Measurements from ENCODE around the gene GLI3. TPM values are rescaled to one million over a fixed set of nuclear protein-coding genes. Genes with fewer than 3 reads are reported as not detected.
A peak's percentile ranks its signal among the peaks of the same experiment; 100 is the strongest.

The GLI3 gene
- total RNA-seq, 1 donor from 2014 or later: 1.6 TPM

GRCh38 chr7:41930538-41931262 lies 306.3 kb downstream of the GLI3 start:
- DNase-seq (ENCODE audit: low read depth): peak; percentile 89

- DNase-seq (ENCODE audit: low read depth): no peak
Measured at GRCh38 chr7:41928781-41929180, 308.2 kb downstream of the GLI3 start.

- DNase-seq (ENCODE audit: low read depth): no peak
Measured at GRCh38 chr7:41928166-41928565, 308.8 kb downstream of the GLI3 start.

GRCh38 chr7:41927380-41927779 lies 309.6 kb downstream of the GLI3 start:
- no peak for DNase-seq (ENCODE audit: low read depth)

GRCh38 chr7:41925946-41926345 lies 311.1 kb downstream of the GLI3 start:
- peak; percentile 81 for DNase-seq (ENCODE audit: low read depth)

- DNase-seq (ENCODE audit: low read depth): no peak
Measured at GRCh38 chr7:41924796-41925195, 312.2 kb downstream of the GLI3 start.

- no peak for DNase-seq (ENCODE audit: low read depth)
Measured at GRCh38 chr7:41922373-41922772, 314.6 kb downstream of the GLI3 start.

GRCh38 chr7:41921453-41921981 lies 315.5 kb downstream of the GLI3 start:
- DNase-seq (ENCODE audit: low read depth): peak; percentile 55

GRCh38 chr7:41918597-41918996 lies 318.4 kb downstream of the GLI3 start:
- DNase-seq (ENCODE audit: low read depth): peak; percentile 89

GRCh38 chr7:41916450-41916927 lies 320.5 kb downstream of the GLI3 start:
- DNase-seq (ENCODE audit: low read depth): peak; percentile 100

- no peak for DNase-seq (ENCODE audit: low read depth)
Measured at GRCh38 chr7:41915871-41916270, 321.1 kb downstream of the GLI3 start.

GRCh38 chr7:41912851-41913567 lies 324.0 kb downstream of the GLI3 start:
- no peak for DNase-seq (ENCODE audit: low read depth)

GRCh38 chr7:41912426-41912825 lies 324.6 kb downstream of the GLI3 start:
- no peak for DNase-seq (ENCODE audit: low read depth)

- DNase-seq (ENCODE audit: low read depth): peak; percentile 68
Measured at GRCh38 chr7:41911792-41912191, 325.2 kb downstream of the GLI3 start.

All from renal cortical epithelial cell (primary cell).